SK-N-SH treated with all-trans-retinoic acid at 6 μM for 48 hours (cell line): ENCODE results near the gene ANTXR2.

Source experiments
- ATAC-seq: fragments of 200-7000 bp; cut with Tn5 transposase; 3 replicates; pipeline ENCODE4 v1.9.1; 2020; ENCODE audit warnings: mild to moderate bottlenecking, moderate library complexity
- ARNTL ChIP-seq: fragments of 450-650 bp; formaldehyde crosslinking; IDR thresholded peaks from 2 replicates; pipeline ENCODE4 v1.5.0; 2020; ENCODE audit warnings: low read depth, mild to moderate bottlenecking, moderate library complexity, borderline replicate concordance
- BACH2 ChIP-seq: fragments of 250-450 bp; sonication (Bioruptor Pico); IDR thresholded peaks from 2 replicates; pipeline ENCODE4 v1.9.0; 2021; ENCODE audit warnings: mild to moderate bottlenecking, borderline replicate concordance
- CSDC2 ChIP-seq: fragments of 250-450 bp; sonication (Bioruptor Pico); IDR thresholded peaks from 2 replicates; pipeline ENCODE4 v1.5.0; 2020; ENCODE audit warnings: mild to moderate bottlenecking, moderate library complexity
- ESRRG ChIP-seq: fragments of 250-450 bp; sonication (Bioruptor Pico); IDR thresholded peaks from 2 replicates; pipeline ENCODE4 v1.6.1; 2021; ENCODE audit warnings: mild to moderate bottlenecking
- GLIS3 ChIP-seq: fragments of 250-450 bp; sonication (Bioruptor Pico); IDR thresholded peaks from 2 replicates; pipeline ENCODE4 v1.5.0; 2020; ENCODE audit warnings: mild to moderate bottlenecking, moderate library complexity
- ISL1 ChIP-seq: fragments of 250-450 bp; sonication (Bioruptor Pico); IDR thresholded peaks from 2 replicates; pipeline ENCODE4 v2.1.2; 2022; ENCODE audit warnings: mild to moderate bottlenecking, moderate library complexity
- OSR1 ChIP-seq: fragments of 250-450 bp; sonication (Bioruptor Pico); IDR thresholded peaks from 2 replicates; pipeline ENCODE4 v1.8.0; 2022; ENCODE audit warnings: moderate library complexity, mild to moderate bottlenecking, inconsistent platforms
- PATZ1 ChIP-seq: fragments of 250-450 bp; sonication (Bioruptor Pico); IDR thresholded peaks from 2 replicates; pipeline ENCODE4 v1.8.0; 2020; ENCODE audit warnings: mild to moderate bottlenecking, moderate library complexity, borderline replicate concordance
- PPARA ChIP-seq: fragments of 250-450 bp; sonication (Bioruptor Pico); IDR thresholded peaks from 2 replicates; pipeline ENCODE4 v1.5.0; 2020; ENCODE audit warnings: mild to moderate bottlenecking, borderline replicate concordance
- RARB ChIP-seq: fragments of 250-450 bp; sonication (Bioruptor Pico); IDR thresholded peaks from 2 replicates; pipeline ENCODE4 v1.8.0; 2021; ENCODE audit warnings: mild to moderate bottlenecking, moderate library complexity
- SNAI2 ChIP-seq: fragments of 250-450 bp; sonication (Bioruptor Pico); IDR thresholded peaks from 2 replicates; pipeline ENCODE4 v1.5.0; 2020; ENCODE audit warnings: mild to moderate bottlenecking, moderate library complexity
- TCF4 ChIP-seq: fragments of 250-450 bp; sonication (Bioruptor Pico); IDR thresholded peaks from 2 replicates; pipeline ENCODE4 v1.8.0; 2021; ENCODE audit warnings: mild to moderate bottlenecking, moderate library complexity, borderline replicate concordance
- TOX ChIP-seq: fragments of 250-450 bp; sonication (Bioruptor Pico); IDR thresholded peaks from 2 replicates; pipeline ENCODE4 v1.8.0; 2021; ENCODE audit warnings: mild to moderate bottlenecking, moderate library complexity, borderline replicate concordance
- ZC3H10 ChIP-seq: fragments of 250-450 bp; sonication (Bioruptor Pico); IDR thresholded peaks from 2 replicates; pipeline ENCODE4 v1.5.1; 2021; ENCODE audit warnings: mild to moderate bottlenecking, moderate library complexity
- ZFP3 ChIP-seq: fragments of 250-450 bp; sonication (Bioruptor Pico); IDR thresholded peaks from 2 replicates; pipeline ENCODE4 v1.5.0; 2020; ENCODE audit warnings: mild to moderate bottlenecking, moderate library complexity
- ZFP30 ChIP-seq: fragments of 450-650 bp; formaldehyde crosslinking; IDR thresholded peaks from 2 replicates; pipeline ENCODE4 v1.5.0; 2022; ENCODE audit warnings: mild to moderate bottlenecking, moderate library complexity
- ZNF565 ChIP-seq: fragments of 450-650 bp; formaldehyde crosslinking; conservative IDR thresholded peaks from 2 replicates; pipeline ENCODE4 v1.5.0; 2020; ENCODE audit warnings: low read depth, mild to moderate bottlenecking, moderate library complexity
- ZNF70 ChIP-seq: fragments of 450-650 bp; formaldehyde crosslinking; IDR thresholded peaks from 2 replicates; pipeline ENCODE4 v1.5.0; 2020; ENCODE audit warnings: mild to moderate bottlenecking, moderate library complexity
- ZNF8 ChIP-seq: fragments of 450-650 bp; formaldehyde crosslinking; IDR thresholded peaks from 2 replicates; pipeline ENCODE4 v1.5.0; 2020; ENCODE audit warnings: mild to moderate bottlenecking, moderate library complexity
- TF ChIP-seq, protein P1 (sequence below): fragments of 250-450 bp; sonication (Bioruptor Pico); IDR thresholded peaks from 2 replicates; pipeline ENCODE4 v1.5.1; 2021; ENCODE audit warnings: mild to moderate bottlenecking, moderate library complexity
- TF ChIP-seq, protein P2 (sequence below): fragments of 250-450 bp; sonication (Bioruptor Pico); IDR thresholded peaks from 2 replicates; pipeline ENCODE4 v1.5.0; 2020; ENCODE audit warnings: mild to moderate bottlenecking, moderate library complexity

The ANTXR2 gene

GRCh38 chr4:80091184-80091583 lies 18.2 kb upstream of the ANTXR2 start:
- TF ChIP-seq ARNTL (no peak), ESRRG (no peak), ZNF565 (CRISPR knock-in tag) (no peak), ZFP3 (CRISPR knock-in tag) (no peak), PATZ1 (CRISPR knock-in tag) (no peak), TOX (CRISPR knock-in tag) (no peak), SNAI2 (CRISPR knock-in tag) (no peak), OSR1 (no peak)
- no peak; the same call in 2 of the 3 replicates for ATAC-seq

GRCh38 chr4:80090090-80090489 lies 17.1 kb upstream of the ANTXR2 start:
- no peak for ATAC-seq
- TF ChIP-seq ZFP3 (CRISPR knock-in tag) (no peak), ZNF565 (CRISPR knock-in tag) (no peak), ARNTL (no peak), ESRRG (no peak), PATZ1 (CRISPR knock-in tag) (no peak), PPARA (CRISPR knock-in tag) (no peak), ISL1 (CRISPR knock-in tag) (no peak), ZNF8 (CRISPR knock-in tag) (no peak), BACH2 (CRISPR knock-in tag) (no peak), OSR1 (no peak), ZFP30 (CRISPR knock-in tag) (no peak), CSDC2 (no peak), ZC3H10 (CRISPR knock-in tag) (no peak), GLIS3 (CRISPR knock-in tag) (no peak), TOX (CRISPR knock-in tag) (no peak)
- TF ChIP-seq, protein P1, sequence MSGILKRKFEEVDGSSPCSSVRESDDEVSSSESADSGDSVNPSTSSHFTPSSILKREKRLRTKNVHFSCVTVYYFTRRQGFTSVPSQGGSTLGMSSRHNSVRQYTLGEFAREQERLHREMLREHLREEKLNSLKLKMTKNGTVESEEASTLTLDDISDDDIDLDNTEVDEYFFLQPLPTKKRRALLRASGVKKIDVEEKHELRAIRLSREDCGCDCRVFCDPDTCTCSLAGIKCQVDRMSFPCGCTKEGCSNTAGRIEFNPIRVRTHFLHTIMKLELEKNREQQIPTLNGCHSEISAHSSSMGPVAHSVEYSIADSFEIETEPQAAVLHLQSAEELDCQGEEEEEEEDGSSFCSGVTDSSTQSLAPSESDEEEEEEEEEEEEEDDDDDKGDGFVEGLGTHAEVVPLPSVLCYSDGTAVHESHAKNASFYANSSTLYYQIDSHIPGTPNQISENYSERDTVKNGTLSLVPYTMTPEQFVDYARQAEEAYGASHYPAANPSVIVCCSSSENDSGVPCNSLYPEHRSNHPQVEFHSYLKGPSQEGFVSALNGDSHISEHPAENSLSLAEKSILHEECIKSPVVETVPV (CRISPR knock-in tag), result no peak

- no peak for ATAC-seq
- TF ChIP-seq ZNF565 (CRISPR knock-in tag) (no peak), ZNF8 (CRISPR knock-in tag) (no peak), SNAI2 (CRISPR knock-in tag) (no peak), ZNF70 (no peak), ISL1 (CRISPR knock-in tag) (no peak), BACH2 (CRISPR knock-in tag) (no peak), ZFP3 (CRISPR knock-in tag) (no peak), TCF4 (CRISPR knock-in tag) (no peak), GLIS3 (CRISPR knock-in tag) (no peak)
- TF ChIP-seq, protein P1 (CRISPR knock-in tag), result no peak
Measured at GRCh38 chr4:80088471-80088870, 15.4 kb upstream of the ANTXR2 start.

- TF ChIP-seq, protein P2, sequence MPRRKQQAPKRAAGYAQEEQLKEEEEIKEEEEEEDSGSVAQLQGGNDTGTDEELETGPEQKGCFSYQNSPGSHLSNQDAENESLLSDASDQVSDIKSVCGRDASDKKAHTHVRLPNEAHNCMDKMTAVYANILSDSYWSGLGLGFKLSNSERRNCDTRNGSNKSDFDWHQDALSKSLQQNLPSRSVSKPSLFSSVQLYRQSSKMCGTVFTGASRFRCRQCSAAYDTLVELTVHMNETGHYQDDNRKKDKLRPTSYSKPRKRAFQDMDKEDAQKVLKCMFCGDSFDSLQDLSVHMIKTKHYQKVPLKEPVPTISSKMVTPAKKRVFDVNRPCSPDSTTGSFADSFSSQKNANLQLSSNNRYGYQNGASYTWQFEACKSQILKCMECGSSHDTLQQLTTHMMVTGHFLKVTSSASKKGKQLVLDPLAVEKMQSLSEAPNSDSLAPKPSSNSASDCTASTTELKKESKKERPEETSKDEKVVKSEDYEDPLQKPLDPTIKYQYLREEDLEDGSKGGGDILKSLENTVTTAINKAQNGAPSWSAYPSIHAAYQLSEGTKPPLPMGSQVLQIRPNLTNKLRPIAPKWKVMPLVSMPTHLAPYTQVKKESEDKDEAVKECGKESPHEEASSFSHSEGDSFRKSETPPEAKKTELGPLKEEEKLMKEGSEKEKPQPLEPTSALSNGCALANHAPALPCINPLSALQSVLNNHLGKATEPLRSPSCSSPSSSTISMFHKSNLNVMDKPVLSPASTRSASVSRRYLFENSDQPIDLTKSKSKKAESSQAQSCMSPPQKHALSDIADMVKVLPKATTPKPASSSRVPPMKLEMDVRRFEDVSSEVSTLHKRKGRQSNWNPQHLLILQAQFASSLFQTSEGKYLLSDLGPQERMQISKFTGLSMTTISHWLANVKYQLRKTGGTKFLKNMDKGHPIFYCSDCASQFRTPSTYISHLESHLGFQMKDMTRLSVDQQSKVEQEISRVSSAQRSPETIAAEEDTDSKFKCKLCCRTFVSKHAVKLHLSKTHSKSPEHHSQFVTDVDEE (CRISPR knock-in tag), result no peak
- TF ChIP-seq ISL1 (CRISPR knock-in tag) (no peak), PPARA (CRISPR knock-in tag) (no peak), PATZ1 (CRISPR knock-in tag) (no peak), CSDC2 (no peak), SNAI2 (CRISPR knock-in tag) (no peak), ESRRG (no peak), RARB (CRISPR knock-in tag) (no peak), ZFP3 (CRISPR knock-in tag) (no peak), GLIS3 (CRISPR knock-in tag) (no peak), BACH2 (CRISPR knock-in tag) (no peak), OSR1 (no peak), ZNF70 (no peak)
- TF ChIP-seq, protein P1 (CRISPR knock-in tag), result no peak
- ATAC-seq, result no peak
Measured at GRCh38 chr4:80086296-80086695, 13.3 kb upstream of the ANTXR2 start.
